IMR-90 (cell line): ENCODE measurements around the gene VWDE. TPM values are rescaled to one million over a fixed set of nuclear protein-coding genes. Genes with fewer than 3 reads are reported as not detected.

ENCODE experiments used
- ATAC-seq: fragments of 200-7000 bp; cut with Tn5 transposase; 2 replicates; pipeline ENCODE4 v1.9.1; 2020; ENCODE audit warnings: low read depth, mild to moderate bottlenecking, moderate library complexity
- BruUV-seq: library from RNA; stranded (reverse); fragments of 400-500 nt; replicated peaks from 2 replicates; lab custom pipeline; 2021; lab: Mats Ljungman, UMichigan
- CTCF ChIA-PET: fragments of 300-600 bp; formaldehyde crosslinking; extraction: SDS; loops from one replicate; lab custom pipeline; 2021; ENCODE audit warnings: antibody characterized with exemption; lab: Yijun Ruan, JAX
- POLR2A ChIA-PET: fragments of 300-600 bp; sonication (Branson Sonifier 250); formaldehyde crosslinking; loops from one replicate; lab custom pipeline; 2022; ENCODE audit warnings: antibody characterized with exemption; ENCODE audit not compliant: unreplicated experiment; lab: Charles Lee
- DNase-seq: peaks from one replicate; pipeline ENCODE4 v3.0.0; 2013
- H2AFZ ChIP-seq: replicated peaks from 2 replicates; pipeline ENCODE3; 2013; ENCODE audit warnings: low read length, mild to moderate bottlenecking; ENCODE audit not compliant: poor library complexity
- H2AK5ac ChIP-seq: 2 replicates; pipeline ENCODE4 v1.6.1; 2013; ENCODE audit warnings: low read depth, low read length, inconsistent platforms
- H2AK9ac ChIP-seq: replicated peaks from 2 replicates; pipeline ENCODE3; 2013; ENCODE audit warnings: mild to moderate bottlenecking, low read depth, low read length, moderate library complexity; ENCODE audit not compliant: poor library complexity
- H2BK120ac ChIP-seq: 2 replicates; pipeline ENCODE4 v1.6.1; 2013; ENCODE audit warnings: low read depth, low read length, inconsistent platforms
- H2BK15ac ChIP-seq: 3 replicates; pipeline ENCODE4 v1.6.1; 2013; ENCODE audit warnings: low read depth, low read length, inconsistent platforms
- H2BK20ac ChIP-seq: 2 replicates; pipeline ENCODE4 v1.6.1; 2013; ENCODE audit warnings: low read depth, mild to moderate bottlenecking, inconsistent platforms, low read length, moderate library complexity
- H2BK5ac ChIP-seq: 2 replicates; pipeline ENCODE4 v1.6.1; 2013; ENCODE audit warnings: mild to moderate bottlenecking, low read depth, low read length, inconsistent platforms; ENCODE audit not compliant: poor library complexity, severe bottlenecking
- H3K14ac ChIP-seq: replicated peaks from 2 replicates; pipeline ENCODE4 v1.6.1; 2013; ENCODE audit warnings: low read depth, low read length, inconsistent platforms
- H3K18ac ChIP-seq: 2 replicates; pipeline ENCODE4 v1.6.1; 2013; ENCODE audit warnings: low read depth, low read length, control low read depth
- H3K23ac ChIP-seq: 2 replicates; pipeline ENCODE4 v1.6.1; 2013; ENCODE audit warnings: low read depth, low read length, inconsistent platforms
- H3K27ac ChIP-seq: 2 replicates; pipeline ENCODE4 v1.5.1; 2013; ENCODE audit warnings: mild to moderate bottlenecking, control low read depth, low read length; ENCODE audit not compliant: insufficient read depth
- H3K27me3 ChIP-seq: 2 replicates; pipeline ENCODE4 v1.6.1; 2013; ENCODE audit warnings: low read length; ENCODE audit not compliant: control insufficient read depth, insufficient read depth
- H3K36me3 ChIP-seq: 2 replicates; pipeline ENCODE4 v1.6.1; 2013; ENCODE audit warnings: low read length, mixed read lengths; ENCODE audit not compliant: control insufficient read depth, insufficient read depth
- H3K4ac ChIP-seq: 2 replicates; pipeline ENCODE4 v1.6.1; 2013; ENCODE audit warnings: low read depth, low read length, inconsistent platforms
- H3K4me1 ChIP-seq: 2 replicates; pipeline ENCODE4 v1.6.1; 2013; ENCODE audit warnings: low read length, mixed read lengths; ENCODE audit not compliant: control insufficient read depth, insufficient read depth
- H3K4me2 ChIP-seq: 2 replicates; pipeline ENCODE4 v1.6.1; 2013; ENCODE audit warnings: low read depth, mild to moderate bottlenecking, control low read depth, low read length, moderate library complexity
- H3K4me3 ChIP-seq: 2 replicates; pipeline ENCODE4 v1.5.1; 2013; ENCODE audit warnings: low read depth, mild to moderate bottlenecking, control low read depth, low read length, moderate library complexity; ENCODE audit not compliant: insufficient read depth
- H3K56ac ChIP-seq: 2 replicates; pipeline ENCODE4 v1.6.1; 2013; ENCODE audit warnings: low read length, inconsistent platforms; ENCODE audit not compliant: insufficient read depth; ENCODE audit errors: extremely low read depth
- H3K79me1 ChIP-seq, 2 experiments: 2 replicates each; pipeline ENCODE4 v1.6.1; 2013; ENCODE audit warnings: low read length in 2 of 2, inconsistent platforms in 1 of 2, low read depth in 1 of 2
- H3K9ac ChIP-seq: 2 replicates; pipeline ENCODE4 v1.6.1; 2013; ENCODE audit warnings: low read depth, low read length, control low read depth
- H3K9me1 ChIP-seq: 2 replicates; pipeline ENCODE4 v1.6.1; 2013; ENCODE audit warnings: low read length, inconsistent platforms; ENCODE audit not compliant: insufficient read depth
- H3K9me3 ChIP-seq: 2 replicates; pipeline ENCODE4 v1.6.1; 2013; ENCODE audit warnings: low read length; ENCODE audit not compliant: control insufficient read depth, insufficient read depth
- H4K20me1 ChIP-seq: 2 replicates; pipeline ENCODE4 v1.6.1; 2013; ENCODE audit warnings: low read length, inconsistent platforms; ENCODE audit not compliant: insufficient read depth
- H4K5ac ChIP-seq: 2 replicates; pipeline ENCODE4 v1.6.1; 2013; ENCODE audit warnings: mild to moderate bottlenecking, low read depth, low read length, control low read depth
- H4K8ac ChIP-seq, 2 experiments: 2 replicates each; pipeline ENCODE4 v1.6.1; 2013; ENCODE audit warnings: low read depth in 2 of 2, low read length in 2 of 2, control low read depth in 1 of 2, inconsistent platforms in 1 of 2
- H4K91ac ChIP-seq: 2 replicates; pipeline ENCODE4 v1.6.1; 2013; ENCODE audit warnings: low read depth, low read length, inconsistent platforms; ENCODE audit not compliant: insufficient read depth
- BHLHE40 ChIP-seq: fragments of 150-350 bp; IDR thresholded peaks from 2 replicates; pipeline ENCODE4 v1.6.1; 2016; ENCODE audit warnings: mild to moderate bottlenecking, low read depth, low read length
- CEBPB ChIP-seq: IDR thresholded peaks from 2 replicates; pipeline ENCODE4 v1.6.1; 2012; ENCODE audit warnings: low read depth, low read length, improper control_type of control experiment
- CHD1 ChIP-seq: IDR thresholded peaks from 2 replicates; pipeline ENCODE4 v1.6.1; 2012; ENCODE audit warnings: low read depth, low read length, improper control_type of control experiment
- FOS ChIP-seq: fragments of 150-350 bp; IDR thresholded peaks from 2 replicates; pipeline ENCODE4 v1.6.1; 2016; ENCODE audit warnings: low read depth, low read length
- MAFK ChIP-seq: IDR thresholded peaks from 2 replicates; pipeline ENCODE4 v1.6.1; 2012; ENCODE audit warnings: low read depth, low read length, improper control_type of control experiment
- MAZ ChIP-seq: IDR thresholded peaks from 2 replicates; pipeline ENCODE4 v1.6.1; 2012; ENCODE audit warnings: low read depth, mild to moderate bottlenecking, low read length, improper control_type of control experiment, moderate library complexity, borderline replicate concordance
- MXI1 ChIP-seq: IDR thresholded peaks from 2 replicates; pipeline ENCODE4 v1.6.1; 2012; ENCODE audit warnings: low read depth, mild to moderate bottlenecking, low read length, moderate library complexity, borderline replicate concordance
- NFE2L2 ChIP-seq: fragments of 150-350 bp; IDR thresholded peaks from 2 replicates; pipeline ENCODE4 v1.6.1; 2016; ENCODE audit warnings: low read depth, mild to moderate bottlenecking, low read length
- POLR2A ChIP-seq: IDR thresholded peaks from 2 replicates; pipeline ENCODE4 v1.6.1; 2012; ENCODE audit warnings: mild to moderate bottlenecking, low read depth, low read length
- RAD21 ChIP-seq: IDR thresholded peaks from 2 replicates; pipeline ENCODE4 v1.6.1; 2012; ENCODE audit warnings: low read length, improper control_type of control experiment
- RCOR1 ChIP-seq: IDR thresholded peaks from 2 replicates; pipeline ENCODE4 v1.6.1; 2012; ENCODE audit warnings: mild to moderate bottlenecking, low read length, improper control_type of control experiment; ENCODE audit not compliant: insufficient replicate concordance
- RFX5 ChIP-seq: IDR thresholded peaks from 2 replicates; pipeline ENCODE4 v1.8.0; 2012; ENCODE audit warnings: low read depth, mild to moderate bottlenecking, low read length, moderate library complexity
- SMC3 ChIP-seq: fragments of 150-350 bp; IDR thresholded peaks from 2 replicates; pipeline ENCODE4 v1.6.1; 2016; ENCODE audit warnings: low read depth, mild to moderate bottlenecking, antibody characterized with exemption, low read length, moderate library complexity
- WGBS, 2 experiments: methylation state at CpG; one replicate each; pipeline versions ENCODE4 v1.1.5 to v1.1.7; 2013; ENCODE audit warnings: missing lambda C conversion rate in 2 of 2; ENCODE audit not compliant: insufficient read length in 1 of 2; ENCODE audit errors: extremely low coverage in 2 of 2; 5-methylcytosine and 5-hydroxymethylcytosine counted together
- dilution Hi-C: fragments of 300-500 bp; cut with HindIII; formaldehyde crosslinking; loops from one replicate; pipeline ENCODE4 v1.14.3; 2018; ENCODE audit warnings: low sequenced_read_pairs; ENCODE audit not compliant: unreplicated experiment
- in situ Hi-C: fragments of 300-500 bp; cut with MboI; formaldehyde crosslinking; loops from 3 replicates; pipeline ENCODE4 v1.14.3; 2019; ENCODE audit warnings: low sequenced_read_pairs, inconsistent platforms, mixed read lengths
- intact Hi-C: fragments of 100-400 bp; cut with micrococcal nuclease; formaldehyde crosslinking; loops from 2 replicates; pipeline ENCODE4 v1.10.0; 2022
- polyA plus RNA-seq, 3 experiments: library from polyadenylated mRNA; depleted of rRNA; stranded (reverse); fragments of >200 nt; gene quantifications; 2 replicates each; pipeline ENCODE4 v1.2.3, GENCODE V29; 2012; ENCODE audit warnings: low replicate concordance in 1 of 3
- total RNA-seq: library from RNA; depleted of rRNA; stranded (reverse); fragments of >200 nt; gene quantifications from 2 replicates; pipeline ENCODE4 v1.2.3, GENCODE V29; 2012
- TF ChIP-seq, protein P1 (sequence below): fragments of 150-350 bp; IDR thresholded peaks from 2 replicates; pipeline ENCODE4 v1.6.1; 2016; ENCODE audit warnings: low read depth, mild to moderate bottlenecking, low read length, moderate library complexity, borderline replicate concordance
- TF ChIP-seq, protein P2 (sequence below): fragments of 150-350 bp; IDR thresholded peaks from 2 replicates; pipeline ENCODE4 v1.6.1; 2017; ENCODE audit warnings: mild to moderate bottlenecking, antibody characterized with exemption, low read length, low read depth
- TF ChIP-seq, protein P3 (sequence below): conservative IDR thresholded peaks from 2 replicates; pipeline ENCODE4 v1.5.1; 2012; ENCODE audit warnings: mild to moderate bottlenecking, low read depth, low read length, improper control_type of control experiment

Gene VWDE
- total and polyA plus RNA-seq, 2 of the 4 experiments (the other 2 are of a cell fraction), result 0.05 to 0.18 TPM

DNA sequence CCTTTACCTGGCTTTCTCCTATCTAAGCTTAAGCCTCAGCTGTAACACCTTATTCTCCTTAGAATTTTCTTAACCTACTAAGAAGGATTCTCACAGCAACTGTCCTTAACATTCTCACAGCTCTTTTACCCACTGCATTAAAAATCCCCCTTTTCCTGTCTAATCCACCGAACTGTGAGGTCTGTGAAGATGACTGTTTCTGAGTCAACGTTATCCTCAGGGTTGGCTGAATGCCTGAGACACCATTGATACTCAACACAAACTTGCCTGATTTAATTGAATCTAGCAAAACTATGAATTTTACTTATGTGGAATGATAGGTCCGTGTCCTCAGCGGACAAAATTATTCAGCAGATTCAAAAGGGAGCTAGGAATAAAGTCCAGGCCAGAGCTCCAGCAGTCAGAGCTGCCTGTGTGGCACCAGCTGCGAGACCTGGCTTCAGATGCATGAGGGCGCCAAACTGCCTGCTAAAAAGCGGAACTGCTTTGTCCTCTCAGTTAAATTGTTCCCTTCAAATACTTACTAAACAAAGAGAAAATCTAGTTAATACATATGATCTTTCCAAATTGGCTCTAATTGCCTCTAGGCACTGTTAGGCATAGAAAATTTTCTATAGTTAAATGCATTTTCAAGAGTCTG lies 33.4 kb upstream of the VWDE start:
- ChIA-PET POLR2A (no interaction called here), CTCF (interaction anchor here (0.6 to 0.8 kb wide), 2 partner anchors 21 to 29 kb away, joined by 3 to 5 read pairs; no protein-coding TSS in a partner anchor)
- WGBS, 2 experiments, result 38% methylated on average over 2 of the region's 7 CpGs; no CpG with 5 or more reads in 1 of the 2 experiments
- Histone ChIP-seq H3K18ac (no peak overlapping the region), H2BK120ac (no peak overlapping the region), H3K4me2 (no peak overlapping the region), H4K8ac (no peak overlapping the region), H2BK15ac (no peak overlapping the region), H2AK9ac (no peak overlapping the region), H2BK20ac (no peak overlapping the region), H3K4me3 (no peak overlapping the region), H3K56ac (no peak overlapping the region), H3K9me3 (no peaks in the 10 kb centered on the region), H2AFZ (no peak overlapping the region), H4K91ac (no peak overlapping the region), H3K27ac (no peak overlapping the region), H3K14ac (no peak overlapping the region), H3K79me1 (no peaks in the 10 kb centered on the region), H3K9me1 (no peaks in the 10 kb centered on the region), H3K23ac (no peak overlapping the region), H4K5ac (no peak overlapping the region), H3K4me1 (no peaks in the 10 kb centered on the region), H3K4ac (no peak overlapping the region), H3K9ac (no peak overlapping the region), H4K20me1 (no peaks in the 10 kb centered on the region), H3K27me3 (no peaks in the 10 kb centered on the region), H2AK5ac (no peak overlapping the region), H3K36me3 (no peaks in the 10 kb centered on the region), H2BK5ac (no peak overlapping the region)
- TF ChIP-seq RFX5 (no peak), CEBPB (no peak), MXI1 (no peak), RAD21 (no peak), CHD1 (no peak), SMC3 (no peak), MAFK (no peak), BHLHE40 (no peak), POLR2A (no peak), FOS (no peak), MAZ (no peak), RCOR1 (no peak), NFE2L2 (no peak)
- TF ChIP-seq, protein P1, sequence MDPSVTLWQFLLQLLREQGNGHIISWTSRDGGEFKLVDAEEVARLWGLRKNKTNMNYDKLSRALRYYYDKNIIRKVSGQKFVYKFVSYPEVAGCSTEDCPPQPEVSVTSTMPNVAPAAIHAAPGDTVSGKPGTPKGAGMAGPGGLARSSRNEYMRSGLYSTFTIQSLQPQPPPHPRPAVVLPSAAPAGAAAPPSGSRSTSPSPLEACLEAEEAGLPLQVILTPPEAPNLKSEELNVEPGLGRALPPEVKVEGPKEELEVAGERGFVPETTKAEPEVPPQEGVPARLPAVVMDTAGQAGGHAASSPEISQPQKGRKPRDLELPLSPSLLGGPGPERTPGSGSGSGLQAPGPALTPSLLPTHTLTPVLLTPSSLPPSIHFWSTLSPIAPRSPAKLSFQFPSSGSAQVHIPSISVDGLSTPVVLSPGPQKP, result no peak
- TF ChIP-seq, protein P2, sequence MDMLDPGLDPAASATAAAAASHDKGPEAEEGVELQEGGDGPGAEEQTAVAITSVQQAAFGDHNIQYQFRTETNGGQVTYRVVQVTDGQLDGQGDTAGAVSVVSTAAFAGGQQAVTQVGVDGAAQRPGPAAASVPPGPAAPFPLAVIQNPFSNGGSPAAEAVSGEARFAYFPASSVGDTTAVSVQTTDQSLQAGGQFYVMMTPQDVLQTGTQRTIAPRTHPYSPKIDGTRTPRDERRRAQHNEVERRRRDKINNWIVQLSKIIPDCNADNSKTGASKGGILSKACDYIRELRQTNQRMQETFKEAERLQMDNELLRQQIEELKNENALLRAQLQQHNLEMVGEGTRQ, result no peak
- TF ChIP-seq, protein P3, sequence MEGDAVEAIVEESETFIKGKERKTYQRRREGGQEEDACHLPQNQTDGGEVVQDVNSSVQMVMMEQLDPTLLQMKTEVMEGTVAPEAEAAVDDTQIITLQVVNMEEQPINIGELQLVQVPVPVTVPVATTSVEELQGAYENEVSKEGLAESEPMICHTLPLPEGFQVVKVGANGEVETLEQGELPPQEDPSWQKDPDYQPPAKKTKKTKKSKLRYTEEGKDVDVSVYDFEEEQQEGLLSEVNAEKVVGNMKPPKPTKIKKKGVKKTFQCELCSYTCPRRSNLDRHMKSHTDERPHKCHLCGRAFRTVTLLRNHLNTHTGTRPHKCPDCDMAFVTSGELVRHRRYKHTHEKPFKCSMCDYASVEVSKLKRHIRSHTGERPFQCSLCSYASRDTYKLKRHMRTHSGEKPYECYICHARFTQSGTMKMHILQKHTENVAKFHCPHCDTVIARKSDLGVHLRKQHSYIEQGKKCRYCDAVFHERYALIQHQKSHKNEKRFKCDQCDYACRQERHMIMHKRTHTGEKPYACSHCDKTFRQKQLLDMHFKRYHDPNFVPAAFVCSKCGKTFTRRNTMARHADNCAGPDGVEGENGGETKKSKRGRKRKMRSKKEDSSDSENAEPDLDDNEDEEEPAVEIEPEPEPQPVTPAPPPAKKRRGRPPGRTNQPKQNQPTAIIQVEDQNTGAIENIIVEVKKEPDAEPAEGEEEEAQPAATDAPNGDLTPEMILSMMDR, result no peak
- intact Hi-C loops, result no loop called here
- dilution Hi-C loops, result no loop called here
- ATAC-seq, result no peak; the same call in 1 of the 2 replicates
- no TSS peak for BruUV-seq
- in situ Hi-C loops, result no loop called here
- DNase-seq, result peak; percentile 68
